B cell (primary cell): ENCODE results near the gene ATRAID. TPM values are rescaled to one million over a fixed set of nuclear protein-coding genes. Genes with fewer than 3 reads are reported as not detected.

Experiments
- ATAC-seq: fragments of 200-7000 bp; cut with Tn5 transposase; one replicate; pipeline ENCODE4 v1.10.0; 2021; ENCODE audit warnings: low read depth, mild to moderate bottlenecking, moderate number of reproducible peaks, moderate library complexity
- CTCF ChIA-PET: fragments of 350-600 bp; sonication (Branson Sonifier 250); formaldehyde crosslinking; loops from one replicate; lab custom pipeline; 2021; ENCODE audit warnings: antibody characterized with exemption, inconsistent platforms; lab: Charles Lee
- POLR2A ChIA-PET: fragments of 350-600 bp; sonication (Branson Sonifier 250); formaldehyde crosslinking; loops from one replicate; lab custom pipeline; 2021; ENCODE audit warnings: antibody characterized with exemption; lab: Charles Lee
- DNase-seq: peaks from one replicate; pipeline ENCODE4 v3.0.0; 2013
- H2AFZ ChIP-seq: 2 replicates; pipeline ENCODE4 v1.6.1; 2012; ENCODE audit warnings: mild to moderate bottlenecking, low read depth, low read length; ENCODE audit not compliant: insufficient read depth, poor library complexity, severe bottlenecking
- H3K27ac ChIP-seq, 2 donors: 1 replicate in 1 of 2; 2 replicates in 1 of 2; pipeline ENCODE4 v1.5.1; 2012 to 2013; ENCODE audit warnings: low read length in 2 of 2, mild to moderate bottlenecking in 2 of 2, moderate library complexity in 1 of 2
- H3K27me3 ChIP-seq, 4 experiments: fragments of 200-600 bp in 1 of 4; sonication (generic) in 1 of 4; replicated peaks in 1 of 4; 1 replicate in 2 of 4; 2 replicates in 2 of 4; pipeline versions ENCODE4 v1.6.1 to v1.7.0; 2013 to 2016; ENCODE audit warnings: low read length in 3 of 4, mild to moderate bottlenecking in 2 of 4, mixed read lengths in 1 of 4, moderate library complexity in 1 of 4; ENCODE audit not compliant: insufficient read depth in 4 of 4, control insufficient read depth in 3 of 4; ENCODE audit errors: control extremely low read depth in 1 of 4
- H3K36me3 ChIP-seq, 2 experiments: replicated peaks in 1 of 2; 1 replicate in 1 of 2; 2 replicates in 1 of 2; pipeline versions ENCODE4 v1.6.1 to v1.7.1; 2013; ENCODE audit warnings: low read length in 1 of 2; ENCODE audit not compliant: insufficient read depth in 2 of 2, control insufficient read depth in 1 of 2; ENCODE audit errors: control extremely low read depth in 1 of 2, extremely low read depth in 1 of 2
- H3K4me1 ChIP-seq, 2 donors: fragments of 200-600 bp in 1 of 2; sonication (generic) in 1 of 2; 1 replicate in 1 of 2; 2 replicates in 1 of 2; pipeline versions ENCODE4 v1.5.1 to v1.6.1; 2013 to 2017; ENCODE audit warnings: low read length in 2 of 2; ENCODE audit not compliant: control insufficient read depth in 2 of 2, insufficient read depth in 2 of 2
- H3K4me2 ChIP-seq: replicated peaks from 2 replicates; pipeline ENCODE3; 2012; ENCODE audit warnings: mild to moderate bottlenecking, low read depth, low read length; ENCODE audit not compliant: poor library complexity, severe bottlenecking
- H3K4me3 ChIP-seq, 5 experiments: fragments of 200-600 bp in 1 of 5; sonication (generic) in 1 of 5; 1 replicate in 3 of 5; 2 replicates in 2 of 5; pipeline versions ENCODE4 v1.5.1 to v1.7.0; 2011 to 2016; ENCODE audit warnings: low read length in 4 of 5, mild to moderate bottlenecking in 4 of 5, low read depth in 2 of 5, control low read depth in 1 of 5, moderate library complexity in 1 of 5; ENCODE audit not compliant: insufficient read depth in 1 of 5; ENCODE audit errors: control extremely low read depth in 1 of 5, extremely low read depth in 1 of 5
- H3K79me2 ChIP-seq: fragments of 200-600 bp; sonication (generic); one replicate; pipeline ENCODE4 v1.6.0; 2016; ENCODE audit warnings: low read length; ENCODE audit not compliant: control insufficient read depth, insufficient read depth
- H3K9ac ChIP-seq: fragments of 200-600 bp; sonication (generic); 2 replicates; pipeline ENCODE4 v1.6.1; 2017; ENCODE audit warnings: mild to moderate bottlenecking, low read length, moderate library complexity
- H3K9me3 ChIP-seq, 3 donors: one replicate each; pipeline versions ENCODE4 v1.6.1 to v1.7.1; 2013; ENCODE audit warnings: low read length in 2 of 3; ENCODE audit not compliant: control insufficient read depth in 2 of 3, insufficient read depth in 1 of 3; ENCODE audit errors: control extremely low read depth in 1 of 3
- H4K20me1 ChIP-seq: 2 replicates; pipeline ENCODE4 v1.6.0; 2012; ENCODE audit warnings: mild to moderate bottlenecking, low read length; ENCODE audit not compliant: insufficient read depth, control insufficient read depth, poor library complexity, severe bottlenecking
- H3K27ac Mint-ChIP-seq: one replicate; pipeline ENCODE4 v1.8.0; 2021; ENCODE audit warnings: mixed read lengths
- H3K27me3 Mint-ChIP-seq: one replicate; pipeline ENCODE4 v1.8.0; 2021; ENCODE audit warnings: mixed read lengths
- H3K4me1 Mint-ChIP-seq: one replicate; pipeline ENCODE4 v1.8.0; 2021; ENCODE audit warnings: mixed read lengths
- H3K4me3 Mint-ChIP-seq: one replicate; pipeline ENCODE4 v1.8.0; 2021; ENCODE audit warnings: mixed read lengths
- H3K9me3 Mint-ChIP-seq: one replicate; pipeline ENCODE4 v1.8.0; 2022; ENCODE audit warnings: mixed read lengths; ENCODE audit not compliant: insufficient read depth
- EZH2 ChIP-seq: IDR thresholded peaks from 2 replicates; pipeline ENCODE4 v1.6.1; 2012; ENCODE audit warnings: borderline replicate concordance, low read depth, mild to moderate bottlenecking, moderate library complexity, low read length; ENCODE audit not compliant: insufficient read depth, poor library complexity, severe bottlenecking
- WGBS: methylation state at CpG from one replicate; pipeline ENCODE4 v1.1.5; 2013; ENCODE audit warnings: missing lambda C conversion rate; ENCODE audit not compliant: insufficient coverage; 5-methylcytosine and 5-hydroxymethylcytosine counted together
- intact Hi-C: fragments of 100-400 bp; cut with micrococcal nuclease; formaldehyde crosslinking; loops from one replicate; pipeline ENCODE4 v1.10.0; 2022
- polyA plus RNA-seq: library from polyadenylated mRNA; depleted of rRNA; stranded (reverse); fragments of >200 nt; gene quantifications from 2 replicates; pipeline ENCODE4 v1.2.3, GENCODE V29; 2012
- total RNA-seq, 2 donors: library from RNA; stranded (reverse); fragments of 120-200 nt in 1 of 2; gene quantifications; 1 replicate in 1 of 2; 2 replicates in 1 of 2; pipeline versions ENCODE4 v1.2.3 to v1.2.4, GENCODE V29; 2013 to 2022
- TF ChIP-seq, protein P1 (sequence below): fragments of 200-600 bp; IDR thresholded peaks from one replicate; pipeline ENCODE4 v1.8.0; 2022; ENCODE audit warnings: antibody characterized with exemption, mild to moderate bottlenecking

ATRAID gene
- total and polyA plus RNA-seq, 2 donors (not counting 1 experiment from before 2014, with no cell fraction given), result 88.8 to 117 TPM

GRCh38 chr2:27263287-27264252 is 51.7 kb downstream of the ATRAID start:
- Histone ChIP-seq H3K4me1 (peaks cover 35 to 38% of the 10 kb centered on the region in 2 donors), H3K27me3 (peaks cover 0 to 79% (median 35%) of the 10 kb centered on the region in 4 experiments), H3K9ac (peak overlapping the region; percentile 74), H3K27ac (no peak overlapping the region), H3K36me3 (no peaks in the 10 kb centered on the region), H3K4me2 (peak overlapping the region; percentile 99), H3K79me2 (no peaks in the 10 kb centered on the region), H3K4me3 (peak overlapping the region in 4 of 5 experiments; percentile 47 to 68 (median 64)), H2AFZ (peak overlapping the region; percentile 91), H4K20me1 (no peaks in the 10 kb centered on the region), H3K9me3 (peaks cover 0 to 4% (median 0%) of the 10 kb centered on the region in 3 donors)
- no peaks in the 10 kb centered on the region for H3K9me3 Mint-ChIP-seq
- H3K4me1 Mint-ChIP-seq, result peaks cover 35% of the 10 kb centered on the region
- ATAC-seq (no peak), DNase-seq (peak; percentile 67)
- peak overlapping the region; percentile 94 for H3K4me3 Mint-ChIP-seq
- H3K27me3 Mint-ChIP-seq, result peaks cover 48% of the 10 kb centered on the region
- peak; percentile 70 for TF ChIP-seq EZH2
- TF ChIP-seq, protein P1, sequence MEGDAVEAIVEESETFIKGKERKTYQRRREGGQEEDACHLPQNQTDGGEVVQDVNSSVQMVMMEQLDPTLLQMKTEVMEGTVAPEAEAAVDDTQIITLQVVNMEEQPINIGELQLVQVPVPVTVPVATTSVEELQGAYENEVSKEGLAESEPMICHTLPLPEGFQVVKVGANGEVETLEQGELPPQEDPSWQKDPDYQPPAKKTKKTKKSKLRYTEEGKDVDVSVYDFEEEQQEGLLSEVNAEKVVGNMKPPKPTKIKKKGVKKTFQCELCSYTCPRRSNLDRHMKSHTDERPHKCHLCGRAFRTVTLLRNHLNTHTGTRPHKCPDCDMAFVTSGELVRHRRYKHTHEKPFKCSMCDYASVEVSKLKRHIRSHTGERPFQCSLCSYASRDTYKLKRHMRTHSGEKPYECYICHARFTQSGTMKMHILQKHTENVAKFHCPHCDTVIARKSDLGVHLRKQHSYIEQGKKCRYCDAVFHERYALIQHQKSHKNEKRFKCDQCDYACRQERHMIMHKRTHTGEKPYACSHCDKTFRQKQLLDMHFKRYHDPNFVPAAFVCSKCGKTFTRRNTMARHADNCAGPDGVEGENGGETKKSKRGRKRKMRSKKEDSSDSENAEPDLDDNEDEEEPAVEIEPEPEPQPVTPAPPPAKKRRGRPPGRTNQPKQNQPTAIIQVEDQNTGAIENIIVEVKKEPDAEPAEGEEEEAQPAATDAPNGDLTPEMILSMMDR, result no peak
- WGBS, result 3% methylated on average over 37 of the region's 46 CpGs
- ChIA-PET CTCF (interaction anchor here (0.6 to 6.0 kb wide), 8 partner anchors 10 to 420 kb away, joined by 3 to 50 read pairs (median 3); partner anchors contain the start of genes ATRAID and SLC5A6), POLR2A (no interaction called here)
- intact Hi-C loops, result loop anchor here (1.0 to 5.0 kb wide), 3 partner anchors 39 to 51 kb away; partner anchors contain the start of genes ATRAID, CAD and SLC5A6
- peak overlapping the region; percentile 68 for H3K27ac Mint-ChIP-seq
